Right lobe of liver (tissue), 6 donors: ENCODE data around the gene COL11A2. TPM values are rescaled to one million over a fixed set of nuclear protein-coding genes. Genes with fewer than 3 reads are reported as not detected.
A peak's percentile ranks its signal among the peaks of the same experiment; 100 is the strongest.

Experiments
- ATAC-seq, 4 donors: fragments of 200-7000 bp; cut with Tn5 transposase; one replicate each; pipeline ENCODE4 v1.9.1; 2020; ENCODE audit warnings: mild to moderate bottlenecking in 4 of 4, moderate library complexity in 4 of 4
- DNase-seq, 3 donors: peaks; one replicate each; pipeline ENCODE4 v3.0.0-alpha.2; 2020
- H3K27ac ChIP-seq, 3 donors: fragments of 200-600 bp; one replicate each; pipeline ENCODE4 v1.8.0; 2022
- H3K27me3 ChIP-seq, 2 donors: fragments of 200-600 bp; one replicate each; pipeline ENCODE4 v1.8.0; 2022
- H3K36me3 ChIP-seq, 4 donors: fragments of 200-600 bp; sonication (generic) in 1 of 4; one replicate each; pipeline versions ENCODE4 v1.5.1 to v1.8.0; 2017 to 2022; ENCODE audit warnings: control low read depth in 1 of 4
- H3K4me1 ChIP-seq, 4 donors: fragments of 200-600 bp; sonication (generic) in 1 of 4; one replicate each; pipeline versions ENCODE4 v1.5.1 to v1.8.0; 2017 to 2022; ENCODE audit warnings: control low read depth in 1 of 4
- H3K4me3 ChIP-seq, 3 donors: fragments of 200-600 bp; one replicate each; pipeline ENCODE4 v1.8.0; 2022
- H3K9me3 ChIP-seq, 4 donors: fragments of 200-600 bp; sonication (generic) in 1 of 4; one replicate each; pipeline versions ENCODE4 v1.5.1 to v1.8.0; 2017 to 2022; ENCODE audit warnings: control low read depth in 1 of 4
- POLR2A ChIP-seq: fragments of 450-650 bp; IDR thresholded peaks from one replicate; pipeline ENCODE4 v1.6.1; 2017; ENCODE audit warnings: antibody characterized with exemption, mild to moderate bottlenecking
- WGBS: methylation state at CpG from one replicate; pipeline ENCODE4 v1.1.6; 2018; ENCODE audit warnings: low coverage, low lambda C conversion rate; ENCODE audit not compliant: insufficient coverage; ENCODE audit errors: missing lambda C conversion rate; 5-methylcytosine and 5-hydroxymethylcytosine counted together
- intact Hi-C, 2 donors: fragments of 100-400 bp; cut with DNase I; formaldehyde crosslinking; loops; one replicate each; pipeline versions ENCODE4 v1.11.2 to v1.14.1; 2022
- long read RNA-seq: library from polyadenylated mRNA; unstranded; transcript quantifications from one replicate; pipeline ENCODE4 v2.0.0, GENCODE V29; 2019
- total RNA-seq, 6 experiments: library from RNA; depleted of rRNA in 2 of 6; stranded (reverse); fragments of >200 nt in 2 of 6; fragmentation: NEBNext Ultra II Directional in 3 of 6; extraction: Animal tissue kit (Norgen Biotek cat#: 25700) in 3 of 6; gene quantifications; one replicate each; pipeline versions ENCODE4 v1.1.0 to v1.2.4, GENCODE V29; 2016 to 2023
- TF ChIP-seq, protein P1 (sequence below), 4 donors: fragments of 200-600 bp in 3 of 4; fragments of 450-650 bp in 1 of 4; IDR thresholded peaks; one replicate each; pipeline versions ENCODE4 v1.5.1 to v1.8.0; 2016 to 2022; ENCODE audit warnings: antibody characterized with exemption in 4 of 4, mild to moderate bottlenecking in 2 of 4
- donor health status: DM: no; HTN: yes; CAD: no.
- donor health status: DM: no; HTN: no; CAD: no.
- donor health status: DM: no; HTN: no; CAD: no.
- donor health status: DM: no; HTN: yes; CAD: no.
- donor health status: DM: no; HTN: yes; CAD: no.

Gene COL11A2
- total RNA-seq: 1 to 10 TPM in 1 of 6 experiments, under 1 TPM in 5; 0.06 to 1.4 (median 0.61) TPM
- long read RNA-seq: 0 reads

DNA sequence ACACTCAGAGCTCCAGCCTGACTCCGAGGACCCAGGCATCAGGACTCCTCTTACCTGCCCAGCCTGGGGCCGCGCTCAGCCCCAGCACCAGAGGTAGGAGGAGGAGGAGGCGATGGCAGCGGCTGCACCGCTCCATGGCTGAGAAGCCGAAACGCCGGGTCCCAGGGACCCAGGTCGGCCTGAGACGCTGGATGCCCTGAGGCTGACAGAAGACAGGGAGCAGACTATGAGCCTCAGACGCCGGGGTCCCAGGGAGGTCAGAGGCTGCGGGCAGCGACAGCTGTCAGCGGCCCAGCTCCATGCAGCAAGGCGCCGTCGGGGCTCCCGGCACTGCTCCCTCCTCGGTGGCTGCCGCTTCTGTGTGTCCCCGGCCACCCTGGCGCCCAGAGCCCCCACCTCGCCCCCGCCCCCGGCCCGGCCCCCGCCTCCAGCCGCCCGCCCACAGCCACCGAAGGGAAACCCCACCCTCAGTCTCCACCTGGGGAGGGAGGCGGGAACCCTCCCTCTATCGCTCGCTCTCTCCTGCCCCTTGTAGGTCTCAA lies at the start of gene COL11A2:
TSS of gene COL11A2 (minus strand) at position 363 of the 542 bp plus-strand sequence. CDS start at position 136, 227 bp downstream.
- peak in 1 of 3 donors; percentile 48 for DNase-seq
- H3K27me3 ChIP-seq: no peaks in the 10 kb centered on the region
- intact Hi-C loops: no loop called here
- H3K27ac ChIP-seq: no peak within 1 kb of the TSS
- no peaks in the 10 kb centered on the region for H3K9me3 ChIP-seq
- WGBS: 0% methylated on average over 1 of the region's 35 CpGs
- H3K36me3 ChIP-seq: peaks cover 0 to 29% (median 16%) of the 10 kb centered on the region in 4 donors
- H3K4me3 ChIP-seq: peak within 1 kb of the TSS in 2 of 3 donors; percentile 12 to 26
- peaks cover 0 to 10% (median 4%) of the 10 kb centered on the region in 4 donors for H3K4me1 ChIP-seq
- TF ChIP-seq, protein P1, sequence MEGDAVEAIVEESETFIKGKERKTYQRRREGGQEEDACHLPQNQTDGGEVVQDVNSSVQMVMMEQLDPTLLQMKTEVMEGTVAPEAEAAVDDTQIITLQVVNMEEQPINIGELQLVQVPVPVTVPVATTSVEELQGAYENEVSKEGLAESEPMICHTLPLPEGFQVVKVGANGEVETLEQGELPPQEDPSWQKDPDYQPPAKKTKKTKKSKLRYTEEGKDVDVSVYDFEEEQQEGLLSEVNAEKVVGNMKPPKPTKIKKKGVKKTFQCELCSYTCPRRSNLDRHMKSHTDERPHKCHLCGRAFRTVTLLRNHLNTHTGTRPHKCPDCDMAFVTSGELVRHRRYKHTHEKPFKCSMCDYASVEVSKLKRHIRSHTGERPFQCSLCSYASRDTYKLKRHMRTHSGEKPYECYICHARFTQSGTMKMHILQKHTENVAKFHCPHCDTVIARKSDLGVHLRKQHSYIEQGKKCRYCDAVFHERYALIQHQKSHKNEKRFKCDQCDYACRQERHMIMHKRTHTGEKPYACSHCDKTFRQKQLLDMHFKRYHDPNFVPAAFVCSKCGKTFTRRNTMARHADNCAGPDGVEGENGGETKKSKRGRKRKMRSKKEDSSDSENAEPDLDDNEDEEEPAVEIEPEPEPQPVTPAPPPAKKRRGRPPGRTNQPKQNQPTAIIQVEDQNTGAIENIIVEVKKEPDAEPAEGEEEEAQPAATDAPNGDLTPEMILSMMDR (IDR thresholded peaks at IDR 0.05): no peak
- no peak for TF ChIP-seq POLR2A
- ATAC-seq: peak in 1 of 4 donors; percentile 2

DNA sequence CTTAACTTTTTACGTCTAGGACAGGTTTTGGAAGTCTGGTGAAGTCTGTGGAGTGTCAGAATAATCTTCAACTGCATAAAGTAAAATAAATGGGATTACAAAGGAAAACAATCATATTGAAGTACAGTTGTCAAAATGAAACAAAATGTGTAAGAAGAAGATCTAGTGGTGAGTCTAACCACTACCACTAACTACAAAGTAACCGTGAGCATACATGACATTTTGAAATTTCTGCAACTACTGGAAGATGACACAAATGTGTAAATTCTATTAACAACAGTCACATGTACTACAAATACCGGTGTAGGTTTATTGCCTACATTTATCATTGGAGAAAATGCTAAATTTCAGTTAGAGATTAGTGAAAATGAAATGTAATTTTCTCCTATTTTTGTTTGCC lies 49.7 kb upstream of the COL11A2 start:
- H3K4me1 ChIP-seq: no peaks in the 10 kb centered on the region
- H3K36me3 ChIP-seq: no peaks in the 10 kb centered on the region
- TF ChIP-seq POLR2A: no peak
- TF ChIP-seq, protein P1 (IDR thresholded peaks at IDR 0.05): no peak
- H3K9me3 ChIP-seq: no peaks in the 10 kb centered on the region
- H3K27me3 ChIP-seq: no peaks in the 10 kb centered on the region
- H3K27ac ChIP-seq: no peak overlapping the region
- no peak overlapping the region for H3K4me3 ChIP-seq
- no peak for ATAC-seq
- intact Hi-C loops: loop anchor here in 1 of 2 donors (10.0 kb wide), 1 partner anchor 77 kb away; no protein-coding TSS in a partner anchor
- 41% methylated on average over 3 of the region's 3 CpGs for WGBS
- no peak for DNase-seq

DNA sequence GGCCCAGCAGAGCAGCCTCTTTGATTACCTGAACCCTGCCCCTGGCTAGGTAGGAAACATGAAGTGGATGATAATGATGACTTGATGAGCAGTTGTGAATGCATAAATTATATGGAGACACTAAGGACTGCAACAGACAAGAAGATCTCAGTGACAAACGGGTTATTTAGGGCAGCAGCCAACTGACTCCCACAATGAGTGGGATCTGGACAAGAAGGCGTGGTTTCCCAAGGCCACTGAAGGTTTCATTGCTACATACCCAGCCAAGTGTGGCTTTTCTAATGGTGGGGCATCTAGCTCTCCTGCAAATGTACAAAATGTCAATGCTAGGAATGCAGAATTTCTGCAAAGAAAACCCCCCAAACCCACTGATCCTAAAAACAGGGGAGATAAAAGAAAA lies 45.5 kb upstream of the COL11A2 start:
- Histone ChIP-seq H3K27ac (no peak overlapping the region), H3K4me3 (no peak overlapping the region), H3K9me3 (no peaks in the 10 kb centered on the region), H3K27me3 (no peaks in the 10 kb centered on the region), H3K4me1 (no peaks in the 10 kb centered on the region), H3K36me3 (no peaks in the 10 kb centered on the region)
- ATAC-seq: no peak
- intact Hi-C loops: no loop called here
- DNase-seq: no peak
- TF ChIP-seq, protein P1 (IDR thresholded peaks at IDR 0.05): no peak
- no peak for TF ChIP-seq POLR2A
- 56% methylated on average over 2 of the region's 2 CpGs for WGBS

DNA sequence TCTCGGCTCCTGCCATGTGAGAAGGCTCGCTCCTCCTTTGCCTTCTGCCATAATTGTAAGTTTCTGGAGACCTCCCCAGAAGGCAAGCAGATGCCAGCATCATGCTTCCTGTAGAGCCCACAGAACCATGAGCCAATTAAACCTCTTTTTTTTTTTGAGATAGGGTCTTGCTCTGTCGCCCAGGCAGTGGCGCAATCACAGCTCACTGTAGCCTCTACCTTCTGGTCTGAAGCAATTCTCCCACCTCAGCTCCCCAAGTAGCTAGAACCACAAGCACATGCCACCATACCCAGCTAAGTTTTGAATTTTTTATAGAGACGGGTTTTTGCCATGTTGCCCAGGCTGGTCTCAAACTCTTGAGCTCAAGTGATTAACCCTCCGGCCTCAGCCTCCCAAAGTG lies 44.6 kb upstream of the COL11A2 start:
- H3K4me1 ChIP-seq: no peaks in the 10 kb centered on the region
- 63% methylated on average over 3 of the region's 6 CpGs for WGBS
- no peak overlapping the region for H3K4me3 ChIP-seq
- no peaks in the 10 kb centered on the region for H3K36me3 ChIP-seq
- no peak for DNase-seq
- H3K27me3 ChIP-seq: no peaks in the 10 kb centered on the region
- no peak for TF ChIP-seq POLR2A
- TF ChIP-seq, protein P1 (IDR thresholded peaks at IDR 0.05): no peak
- no peak overlapping the region for H3K27ac ChIP-seq
- H3K9me3 ChIP-seq: no peaks in the 10 kb centered on the region
- no peak for ATAC-seq
- intact Hi-C loops: no loop called here
